ENCODE results near the gene AKNA. TPM values are rescaled to one million over a fixed set of nuclear protein-coding genes. Genes with fewer than 3 reads are reported as not detected.
A peak's percentile ranks its signal among the peaks of the same experiment; 100 is the strongest.

Gene AKNA
- total RNA-seq, 2 donors from 2014 or later: 332 to 469 TPM

DNA sequence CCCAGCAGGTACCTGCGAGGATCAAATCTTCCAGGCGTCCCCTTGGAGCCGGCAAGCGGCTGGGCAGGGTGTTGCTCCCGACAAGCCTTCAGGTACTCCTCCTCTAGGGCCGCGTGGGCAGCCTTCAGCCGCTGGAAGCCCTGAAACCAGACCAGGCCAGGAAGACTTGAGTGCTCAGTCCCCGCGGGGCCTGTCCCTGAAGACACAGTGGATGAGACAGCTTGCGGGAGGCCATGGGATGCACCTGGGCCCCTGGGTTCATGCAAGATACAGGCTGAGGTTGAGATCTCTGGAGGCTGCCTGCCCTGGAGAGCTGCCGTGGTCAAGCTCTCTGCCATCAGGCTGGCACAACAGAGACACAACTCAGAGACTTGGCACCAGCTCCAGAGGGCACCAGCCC is 25.4 kb downstream of the AKNA start:
- DNase-seq (ENCODE audit: low spot score) (no peak), ATAC-seq (no peak)
- Mint-ChIP-seq H3K36me3 (peaks cover 55% of the 10 kb centered on the region), H3K27me3 (no peaks in the 10 kb centered on the region), H3K27ac (peak overlapping the region; percentile 82 to 97), H3K4me1 (ENCODE audit: low read depth in 2 of 2) (peaks cover 65 to 67% of the 10 kb centered on the region in 2 donors), H3K4me3 (no peak overlapping the region), H3K9me3 (no peaks in the 10 kb centered on the region)

DNA sequence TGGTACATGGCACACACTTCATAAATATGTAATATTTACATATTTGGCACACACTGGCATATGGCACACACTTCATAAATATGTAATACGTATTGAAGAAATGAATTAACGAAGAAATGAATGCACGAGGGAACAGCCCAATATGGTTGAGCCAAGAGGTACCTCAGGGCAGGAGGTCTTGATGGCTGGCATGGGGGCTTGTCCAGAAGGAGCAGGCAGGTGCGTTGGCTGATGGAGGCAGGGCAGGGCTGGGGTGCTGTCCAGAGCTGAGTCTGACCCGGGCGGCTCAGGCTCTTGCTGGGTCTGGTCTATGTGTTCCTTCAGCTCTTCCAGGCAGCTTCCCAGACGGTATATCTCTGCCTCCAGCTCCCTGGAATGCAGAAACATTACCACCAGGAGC is 26.2 kb downstream of the AKNA start:
- Mint-ChIP-seq H3K36me3 (peaks cover 52% of the 10 kb centered on the region), H3K4me3 (no peak overlapping the region), H3K4me1 (ENCODE audit: low read depth in 2 of 2) (peaks cover 60 to 64% of the 10 kb centered on the region in 2 donors), H3K9me3 (no peaks in the 10 kb centered on the region), H3K27ac (peak overlapping the region; percentile 82 to 97), H3K27me3 (no peaks in the 10 kb centered on the region)
- no peak for ATAC-seq
- DNase-seq (ENCODE audit: low spot score): no peak

DNA sequence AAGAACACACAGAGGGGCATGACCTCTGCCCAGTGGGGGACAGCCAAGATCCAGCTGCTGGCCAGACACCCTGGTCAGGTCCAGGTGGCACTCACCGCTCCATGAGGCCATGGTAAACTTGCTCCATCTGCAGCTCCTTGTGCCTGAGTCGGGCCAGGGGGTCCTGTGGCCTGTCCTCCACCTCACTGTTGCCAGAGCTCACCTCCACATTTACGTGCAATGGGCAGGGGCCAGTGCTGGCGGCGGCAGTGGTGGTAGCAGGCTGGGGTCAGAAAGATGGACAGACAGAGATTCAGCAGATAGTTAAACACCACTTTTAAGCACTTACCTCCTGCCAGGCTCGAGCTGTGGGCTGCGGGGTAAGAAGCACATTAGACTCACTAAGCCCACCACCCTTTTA is 28.0 kb downstream of the AKNA start:
- Mint-ChIP-seq H3K36me3 (peaks cover 47% of the 10 kb centered on the region), H3K4me3 (no peak overlapping the region), H3K9me3 (no peaks in the 10 kb centered on the region), H3K4me1 (ENCODE audit: low read depth in 2 of 2) (peaks cover 50 to 58% of the 10 kb centered on the region in 2 donors), H3K27ac (peak overlapping the region; percentile 82 to 97), H3K27me3 (no peaks in the 10 kb centered on the region)
- ATAC-seq: no peak
- no peak for DNase-seq (ENCODE audit: low spot score)

DNA sequence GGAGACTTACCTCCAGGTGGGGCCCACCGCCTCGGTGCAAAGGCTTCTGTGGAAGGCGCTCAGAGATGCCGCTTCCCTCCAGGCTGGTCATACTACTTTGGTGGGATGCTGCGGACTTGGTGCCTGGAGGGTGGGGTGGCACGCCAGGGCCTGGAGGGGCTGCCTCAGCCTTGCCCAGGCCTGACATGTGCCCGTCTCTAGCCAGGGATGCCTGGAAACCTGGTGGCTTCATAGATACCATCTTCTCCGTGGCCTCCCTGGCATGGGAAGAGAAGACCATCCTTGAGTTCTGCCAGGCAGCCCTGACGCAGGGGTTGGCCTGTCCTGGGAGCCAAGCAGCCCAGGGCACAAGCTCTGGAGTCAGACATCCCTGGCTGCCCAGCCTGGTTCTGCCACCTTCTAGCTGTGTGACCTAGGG is 29.9 kb downstream of the AKNA start:
- peaks cover 34% of the 10 kb centered on the region for H3K36me3 Mint-ChIP-seq
- no peaks in the 10 kb centered on the region for H3K9me3 Mint-ChIP-seq
- no peak for ATAC-seq
- peak overlapping the region; percentile 80 to 97 for H3K27ac Mint-ChIP-seq
- H3K4me3 Mint-ChIP-seq: no peak overlapping the region
- DNase-seq (ENCODE audit: low spot score): no peak
- H3K4me1 Mint-ChIP-seq (ENCODE audit: low read depth in 2 of 2): peaks cover 31 to 39% of the 10 kb centered on the region in 2 donors
- H3K27me3 Mint-ChIP-seq: no peaks in the 10 kb centered on the region

DNA sequence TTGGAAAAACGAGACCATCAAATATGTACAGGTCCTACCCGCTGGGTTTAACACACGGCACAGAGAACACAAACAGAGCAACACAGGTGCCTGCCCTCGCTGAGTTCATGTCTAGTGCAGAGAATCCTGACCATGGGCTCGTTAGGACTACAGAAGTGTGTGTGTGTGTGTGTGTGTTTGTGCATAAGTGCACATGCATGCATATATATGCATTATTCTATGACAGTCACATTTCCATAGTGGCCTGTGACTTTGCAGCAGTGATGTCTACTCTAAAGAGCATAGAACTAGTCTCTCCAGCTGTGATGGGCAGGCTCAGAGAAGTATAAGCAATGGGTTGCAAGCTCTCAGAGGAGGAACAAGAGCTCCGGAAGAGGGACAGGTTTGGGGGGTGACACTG is 30.4 kb downstream of the AKNA start:
- H3K27ac Mint-ChIP-seq: peak overlapping the region; percentile 80 to 97
- no peaks in the 10 kb centered on the region for H3K9me3 Mint-ChIP-seq
- H3K4me1 Mint-ChIP-seq (ENCODE audit: low read depth in 2 of 2): peaks cover 29 to 36% of the 10 kb centered on the region in 2 donors
- no peaks in the 10 kb centered on the region for H3K27me3 Mint-ChIP-seq
- DNase-seq (ENCODE audit: low spot score) (no peak), ATAC-seq (no peak)
- H3K4me3 Mint-ChIP-seq: no peak overlapping the region
- peaks cover 34% of the 10 kb centered on the region for H3K36me3 Mint-ChIP-seq

DNA sequence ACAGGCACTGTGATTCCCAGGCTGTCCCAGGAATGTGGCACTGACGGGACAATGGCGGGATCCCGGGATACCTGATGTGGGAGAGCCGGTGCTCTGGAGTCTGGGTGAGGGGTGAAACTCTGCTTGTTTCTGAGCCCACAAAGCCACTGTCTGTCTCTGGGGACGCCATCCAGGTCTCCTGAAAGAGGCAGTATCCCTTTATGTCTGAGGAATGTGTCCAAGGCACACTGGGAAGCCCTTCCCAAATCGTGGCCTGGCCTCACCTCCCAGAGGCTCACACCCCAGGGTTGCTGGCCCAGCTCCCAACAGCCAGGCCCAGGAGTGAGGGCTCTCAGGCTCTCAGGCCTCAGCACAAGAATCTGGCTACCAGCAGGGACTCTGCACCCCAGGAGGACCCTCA is 31.0 kb downstream of the AKNA start:
- peak overlapping the region; percentile 80 to 97 for H3K27ac Mint-ChIP-seq

DNA sequence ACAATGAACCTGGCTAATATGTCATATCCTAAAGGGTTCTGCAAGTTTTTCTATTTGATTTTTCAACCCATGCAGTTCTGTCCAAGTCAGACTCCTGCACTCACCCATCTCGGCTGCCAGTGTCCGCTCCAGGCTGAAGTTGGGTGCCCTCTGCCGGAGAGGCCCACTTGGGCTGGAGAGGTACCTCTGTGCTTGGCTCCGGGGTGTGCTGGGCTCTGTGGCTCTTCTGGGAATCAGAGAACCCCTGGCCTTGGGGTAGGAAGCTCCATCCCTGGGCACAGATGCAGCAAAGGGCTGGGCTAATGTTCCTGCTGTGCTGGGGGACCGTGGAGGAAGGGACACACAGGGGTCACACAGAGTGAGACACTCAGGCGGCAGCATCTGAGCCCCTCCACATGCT is 32.0 kb downstream of the AKNA start:
- no peak for ATAC-seq
- Mint-ChIP-seq H3K27me3 (no peaks in the 10 kb centered on the region), H3K4me1 (ENCODE audit: low read depth in 2 of 2) (peaks cover 21 to 32% of the 10 kb centered on the region in 2 donors), H3K4me3 (no peak overlapping the region), H3K27ac (peak overlapping the region in 1 of 2 donors; percentile 80), H3K36me3 (peaks cover 27% of the 10 kb centered on the region), H3K9me3 (no peaks in the 10 kb centered on the region)
- DNase-seq (ENCODE audit: low spot score): no peak

More for the DNA sequence above, 31.0 kb downstream of the AKNA start:
- no peaks in the 10 kb centered on the region for H3K9me3 Mint-ChIP-seq
- H3K36me3 Mint-ChIP-seq: peaks cover 34% of the 10 kb centered on the region
- no peaks in the 10 kb centered on the region for H3K27me3 Mint-ChIP-seq
- ATAC-seq (peak in 1 of 2 donors; percentile 29), DNase-seq (ENCODE audit: low spot score) (no peak)
- H3K4me3 Mint-ChIP-seq: no peak overlapping the region
- H3K4me1 Mint-ChIP-seq (ENCODE audit: low read depth in 2 of 2): peaks cover 29 to 36% of the 10 kb centered on the region in 2 donors

DNA sequence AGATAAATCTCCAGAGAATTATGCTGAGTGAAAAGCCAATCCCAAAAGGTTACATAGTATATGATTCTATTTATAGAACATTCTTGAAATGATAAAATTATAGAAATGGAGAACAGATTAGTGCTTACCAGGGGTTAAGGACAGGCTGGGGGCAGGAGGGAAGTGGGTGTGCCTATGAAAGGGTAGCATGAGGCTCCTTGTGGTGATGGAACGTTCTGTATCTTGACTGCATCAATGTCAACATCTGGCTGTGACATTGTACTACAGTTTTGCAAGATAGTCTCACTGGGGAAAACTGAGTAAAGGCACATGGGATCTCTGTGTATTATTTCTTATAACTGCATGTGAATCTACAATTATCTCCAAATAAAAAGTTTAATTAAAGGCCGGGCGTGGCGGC is 35.9 kb downstream of the AKNA start:
- Mint-ChIP-seq H3K36me3 (peaks cover 28% of the 10 kb centered on the region), H3K27me3 (no peaks in the 10 kb centered on the region), H3K27ac (peak overlapping the region in 1 of 2 donors; percentile 95), H3K4me1 (ENCODE audit: low read depth in 2 of 2) (peaks cover 34 to 41% of the 10 kb centered on the region in 2 donors), H3K4me3 (no peak overlapping the region), H3K9me3 (no peaks in the 10 kb centered on the region)
- no peak for DNase-seq (ENCODE audit: low spot score)
- ATAC-seq: no peak

DNA sequence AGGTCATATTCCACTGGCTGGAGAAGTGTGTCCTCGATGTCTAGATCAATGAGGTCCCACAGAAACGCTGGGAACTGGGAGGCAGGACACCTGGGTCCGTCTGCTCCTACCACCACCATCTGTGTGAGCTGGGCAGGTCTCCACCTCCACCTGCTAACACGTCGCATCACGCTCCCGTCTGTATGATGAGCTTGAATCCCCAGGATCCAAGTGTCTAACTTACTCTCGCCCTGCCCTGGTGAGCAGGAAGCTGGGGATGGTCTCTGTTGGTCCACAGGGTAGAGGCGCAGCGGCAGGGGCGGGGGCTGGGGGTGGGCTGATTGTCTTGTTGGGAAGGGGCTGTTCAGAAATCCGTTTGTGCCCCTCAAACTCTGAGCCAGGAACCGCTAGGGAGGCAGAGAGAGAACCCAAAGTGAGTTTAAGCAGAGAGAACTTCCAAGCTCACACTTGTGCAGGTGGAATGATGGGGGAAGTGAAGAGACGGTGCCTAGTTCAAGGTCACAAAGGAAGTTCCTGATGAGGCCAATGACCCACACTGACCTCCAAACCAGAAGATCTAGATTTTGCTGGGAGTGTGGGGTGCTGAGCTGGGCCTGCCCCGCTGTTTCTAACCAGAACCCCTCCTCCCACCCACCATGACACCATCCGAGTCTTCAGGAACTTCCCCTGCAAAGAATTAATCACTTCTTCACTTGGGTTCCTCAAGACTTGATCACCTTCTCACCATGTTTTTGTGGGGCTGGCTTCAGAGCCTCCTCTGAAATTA is 37.0 kb downstream of the AKNA start:
- H3K4me3 Mint-ChIP-seq: peak overlapping the region; percentile 79
- H3K4me1 Mint-ChIP-seq (ENCODE audit: low read depth in 2 of 2): peaks cover 30 to 39% of the 10 kb centered on the region in 2 donors
- peaks cover 27% of the 10 kb centered on the region for H3K36me3 Mint-ChIP-seq
- ATAC-seq: no peak
- H3K27ac Mint-ChIP-seq: peak overlapping the region; percentile 88 to 95
- no peaks in the 10 kb centered on the region for H3K9me3 Mint-ChIP-seq
- DNase-seq (ENCODE audit: low spot score): no peak
- no peaks in the 10 kb centered on the region for H3K27me3 Mint-ChIP-seq

DNA sequence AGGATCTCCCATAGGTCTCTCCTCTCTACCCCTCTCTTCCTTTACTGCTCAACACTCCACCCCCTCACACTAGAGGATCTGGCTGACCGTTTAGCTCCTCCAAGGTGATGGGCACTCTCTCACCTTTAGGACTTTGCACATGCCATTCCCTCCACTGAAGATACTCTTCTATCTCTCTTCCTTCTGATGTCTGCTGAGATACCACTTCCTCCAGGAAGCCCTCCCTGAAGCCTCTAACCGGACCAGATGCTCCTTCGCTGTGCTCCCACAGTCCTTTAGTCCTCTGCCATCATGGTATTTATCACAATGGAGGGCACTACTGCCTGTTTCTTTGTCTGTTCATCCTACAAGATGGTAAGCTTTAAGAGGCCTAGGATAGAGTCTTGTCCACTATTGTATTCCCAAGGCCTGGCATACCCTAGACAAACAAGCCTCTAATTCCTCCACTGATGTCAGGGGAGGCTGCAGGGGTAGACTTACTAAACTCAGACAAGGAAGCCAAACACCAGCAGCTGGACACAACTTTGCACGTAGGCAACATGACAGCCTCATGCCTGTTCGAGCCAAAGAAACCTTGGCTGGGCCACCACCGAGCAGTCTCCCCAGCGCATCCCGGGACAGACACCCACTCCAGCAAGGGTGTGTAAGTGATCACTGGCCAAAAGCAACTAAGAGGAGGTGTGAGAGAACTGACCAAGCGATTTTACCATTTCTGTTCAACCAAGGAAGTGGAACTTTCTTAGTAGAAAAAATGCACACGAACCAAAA is 37.9 kb downstream of the AKNA start:
- Mint-ChIP-seq H3K4me3 (peak overlapping the region; percentile 79), H3K27ac (peak overlapping the region; percentile 88 to 95)

DNA sequence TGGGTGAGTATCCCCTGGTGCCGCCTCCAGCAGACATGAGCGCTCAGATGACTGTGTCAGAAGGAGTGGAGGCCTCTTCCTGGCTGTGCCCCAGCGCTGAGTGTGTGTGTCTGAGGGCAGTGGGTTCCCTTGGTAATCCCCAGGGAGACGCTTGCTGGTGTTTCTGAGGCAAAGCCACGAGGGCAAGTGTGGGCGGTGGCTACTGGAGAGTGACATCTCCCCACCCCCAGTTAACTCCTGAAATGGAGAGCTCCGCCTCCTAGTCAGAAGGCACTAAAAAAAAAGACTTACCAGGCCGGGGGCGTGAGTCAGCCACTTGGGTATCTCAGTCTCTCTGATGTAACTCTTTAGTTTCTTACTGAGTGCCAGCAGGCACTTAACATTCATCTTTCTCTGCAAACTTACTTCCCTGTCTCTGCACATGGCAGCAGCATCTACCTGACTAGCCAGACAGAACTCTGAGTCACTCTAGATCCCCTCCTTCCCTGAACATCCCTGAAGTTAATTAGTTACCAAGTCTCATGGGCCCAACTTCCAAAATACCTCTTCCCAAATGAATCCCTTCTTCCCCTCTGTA is 38.8 kb downstream of the AKNA start:
- Mint-ChIP-seq H3K4me3 (peak overlapping the region; percentile 79), H3K36me3 (peaks cover 37% of the 10 kb centered on the region), H3K4me1 (ENCODE audit: low read depth in 2 of 2) (peaks cover 36 to 44% of the 10 kb centered on the region in 2 donors), H3K27ac (peak overlapping the region; percentile 88 to 95), H3K27me3 (no peaks in the 10 kb centered on the region), H3K9me3 (no peaks in the 10 kb centered on the region)
- ATAC-seq: peak; percentile 93 to 94
- DNase-seq (ENCODE audit: low spot score): peak; percentile 94

More for the DNA sequence above, 37.9 kb downstream of the AKNA start:
- ATAC-seq (no peak), DNase-seq (ENCODE audit: low spot score) (no peak)
- peaks cover 28% of the 10 kb centered on the region for H3K36me3 Mint-ChIP-seq
- H3K4me1 Mint-ChIP-seq (ENCODE audit: low read depth in 2 of 2): peaks cover 30 to 39% of the 10 kb centered on the region in 2 donors
- H3K27me3 Mint-ChIP-seq: no peaks in the 10 kb centered on the region
- no peaks in the 10 kb centered on the region for H3K9me3 Mint-ChIP-seq

DNA sequence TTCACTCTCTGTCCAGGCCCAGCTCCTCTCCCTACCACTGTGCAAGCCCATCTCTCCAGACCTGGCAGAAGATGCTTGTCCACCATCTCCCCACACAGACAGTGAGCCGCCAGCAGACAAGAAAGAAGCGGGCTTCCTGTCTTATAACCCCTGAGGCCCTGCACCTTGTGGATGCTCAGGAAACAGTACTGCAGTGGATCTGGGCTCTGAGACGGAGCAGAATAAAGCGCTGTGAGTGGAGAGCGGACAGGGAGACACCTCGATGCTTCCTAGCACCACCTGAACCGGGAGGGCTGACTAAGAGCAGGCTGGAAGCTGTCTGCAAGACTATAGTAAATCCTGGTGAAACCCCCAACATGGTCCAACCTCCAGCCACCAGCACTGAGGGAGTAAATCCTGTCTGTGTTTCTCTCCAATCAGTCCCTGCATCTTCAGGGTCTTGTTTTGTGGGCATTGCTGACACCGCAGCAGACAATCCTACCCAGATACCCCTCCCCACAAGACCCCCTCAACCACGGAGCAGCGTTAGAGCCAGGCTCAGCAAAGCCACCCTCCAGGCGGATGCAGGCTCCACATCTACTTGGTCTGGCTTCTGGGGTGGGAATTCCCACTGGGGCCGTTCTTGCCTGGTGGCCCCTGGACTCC is 39.4 kb downstream of the AKNA start:
- ATAC-seq (no peak), DNase-seq (ENCODE audit: low spot score) (no peak)
- Mint-ChIP-seq H3K36me3 (peaks cover 41% of the 10 kb centered on the region), H3K4me3 (peak overlapping the region; percentile 79), H3K4me1 (ENCODE audit: low read depth in 2 of 2) (peaks cover 36 to 44% of the 10 kb centered on the region in 2 donors), H3K27ac (peak overlapping the region; percentile 88 to 95), H3K27me3 (no peaks in the 10 kb centered on the region), H3K9me3 (no peaks in the 10 kb centered on the region)

DNA sequence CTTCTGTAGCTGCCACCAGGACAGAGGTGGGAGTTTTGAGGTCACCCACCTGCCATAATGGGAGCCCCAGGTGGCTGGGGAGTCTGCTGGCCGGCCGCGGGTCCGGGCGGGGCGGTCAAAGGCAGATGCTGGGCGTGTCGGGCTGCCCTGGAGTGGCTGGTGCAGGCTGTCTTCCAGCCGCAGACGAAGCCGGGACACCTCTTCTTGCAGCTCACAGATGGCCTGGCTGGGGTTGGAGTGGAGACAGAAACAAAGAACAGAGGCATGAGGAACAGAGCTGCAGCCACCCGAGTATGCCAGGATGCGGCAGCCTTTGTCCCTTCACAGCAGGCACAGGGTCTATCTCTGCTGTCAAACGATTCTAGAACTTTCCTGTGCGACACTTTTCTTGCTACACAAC is 40.1 kb downstream of the AKNA start:
- peaks cover 41% of the 10 kb centered on the region for H3K36me3 Mint-ChIP-seq
- peaks cover 36 to 47% of the 10 kb centered on the region in 2 donors for H3K4me1 Mint-ChIP-seq (ENCODE audit: low read depth in 2 of 2)
- H3K27ac Mint-ChIP-seq: peak overlapping the region; percentile 88 to 95

More for the DNA sequence above, 40.1 kb downstream of the AKNA start:
- no peak overlapping the region for H3K4me3 Mint-ChIP-seq
- ATAC-seq (no peak), DNase-seq (ENCODE audit: low spot score) (no peak)
- no peaks in the 10 kb centered on the region for H3K27me3 Mint-ChIP-seq
- H3K9me3 Mint-ChIP-seq: no peaks in the 10 kb centered on the region
